ENCODE data around the gene KAZN. TPM values are rescaled to one million over a fixed set of nuclear protein-coding genes. Genes with fewer than 3 reads are reported as not detected.

KAZN gene
- total and polyA plus RNA-seq, 10 donors, result 20.0 to 245 (median 144) TPM

DNA sequence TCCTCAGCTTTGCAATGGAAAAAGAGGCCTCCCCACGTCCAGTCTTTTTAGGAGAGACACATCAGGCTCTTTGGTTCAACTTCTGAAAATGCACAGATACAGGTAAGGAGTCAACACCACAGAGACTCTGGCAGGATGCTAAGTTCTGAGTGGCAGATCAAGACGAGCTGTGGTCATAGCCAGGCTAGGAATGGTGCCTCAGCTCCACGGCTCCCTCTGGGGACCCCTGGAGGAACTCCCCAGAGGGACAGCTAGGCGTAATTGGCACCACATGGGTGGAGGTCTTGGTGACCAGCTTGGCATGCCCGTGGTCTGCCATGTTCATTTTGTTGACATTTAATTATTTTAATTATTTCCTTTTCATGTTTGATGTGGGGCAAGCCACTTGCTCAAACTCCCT, 206.1 kb downstream of the KAZN start:
- peaks cover 0 to 4% (median 0%) of the 10 kb centered on the region in 7 donors for H3K27me3 ChIP-seq (replicated peaks in 1 of 7)
- 51 to 71% (median 61%) methylated on average over 5 of the region's 5 CpGs for WGBS, 5 donors
- DNase-seq, result peak; percentile 35
- H3K9me3 ChIP-seq, result peaks cover 0 to 35% (median 29%) of the 10 kb centered on the region in 8 donors
- no peak overlapping the region for H3K27ac ChIP-seq
- intact Hi-C loops (cut with DNase I; ENCODE audit: low total_unique reads), result no loop called here
- TF ChIP-seq, protein P1, sequence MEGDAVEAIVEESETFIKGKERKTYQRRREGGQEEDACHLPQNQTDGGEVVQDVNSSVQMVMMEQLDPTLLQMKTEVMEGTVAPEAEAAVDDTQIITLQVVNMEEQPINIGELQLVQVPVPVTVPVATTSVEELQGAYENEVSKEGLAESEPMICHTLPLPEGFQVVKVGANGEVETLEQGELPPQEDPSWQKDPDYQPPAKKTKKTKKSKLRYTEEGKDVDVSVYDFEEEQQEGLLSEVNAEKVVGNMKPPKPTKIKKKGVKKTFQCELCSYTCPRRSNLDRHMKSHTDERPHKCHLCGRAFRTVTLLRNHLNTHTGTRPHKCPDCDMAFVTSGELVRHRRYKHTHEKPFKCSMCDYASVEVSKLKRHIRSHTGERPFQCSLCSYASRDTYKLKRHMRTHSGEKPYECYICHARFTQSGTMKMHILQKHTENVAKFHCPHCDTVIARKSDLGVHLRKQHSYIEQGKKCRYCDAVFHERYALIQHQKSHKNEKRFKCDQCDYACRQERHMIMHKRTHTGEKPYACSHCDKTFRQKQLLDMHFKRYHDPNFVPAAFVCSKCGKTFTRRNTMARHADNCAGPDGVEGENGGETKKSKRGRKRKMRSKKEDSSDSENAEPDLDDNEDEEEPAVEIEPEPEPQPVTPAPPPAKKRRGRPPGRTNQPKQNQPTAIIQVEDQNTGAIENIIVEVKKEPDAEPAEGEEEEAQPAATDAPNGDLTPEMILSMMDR (IDR thresholded peaks at IDR 0.05 in 8 of 11, conservative IDR thresholded peaks at IDR 0.05 in 3 of 11), result peak in 4 of 11 experiments; percentile 10 to 36 (median 26)
- TF ChIP-seq POLR2AphosphoS5 (IDR thresholded peaks at IDR 0.05) (no peak), POLR2A (IDR thresholded peaks at IDR 0.05) (no peak)
- H3K4me3 ChIP-seq, result no peak overlapping the region
- H3K4me1 ChIP-seq, result peaks cover 0 to 8% (median 4%) of the 10 kb centered on the region in 6 donors
- H3K36me3 ChIP-seq, result no peaks in the 10 kb centered on the region

DNA sequence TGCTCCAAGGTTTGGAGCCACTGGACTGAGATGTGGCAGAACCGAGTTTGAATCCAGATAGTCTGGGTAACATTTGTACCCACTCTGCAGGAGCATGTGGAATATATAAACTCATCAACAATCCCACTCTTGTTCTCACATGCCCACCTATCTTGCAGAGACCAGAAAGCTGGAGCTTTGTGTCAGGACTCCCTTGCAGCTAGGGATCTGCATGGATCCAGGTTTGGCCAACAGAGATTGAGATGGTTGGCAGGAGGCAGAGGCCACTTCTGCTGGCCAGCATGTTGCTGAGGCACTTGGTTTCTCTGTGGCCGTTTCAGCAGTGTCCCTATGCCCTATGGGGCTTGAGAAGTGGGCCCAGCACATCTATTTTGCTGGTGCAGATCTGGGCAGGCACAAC, 208.3 kb downstream of the KAZN start:
- H3K4me3 ChIP-seq, result no peak overlapping the region
- H3K36me3 ChIP-seq, result no peaks in the 10 kb centered on the region
- TF ChIP-seq POLR2A (IDR thresholded peaks at IDR 0.05) (no peak), POLR2AphosphoS5 (IDR thresholded peaks at IDR 0.05) (no peak)
- TF ChIP-seq, protein P1 (IDR thresholded peaks at IDR 0.05 in 8 of 11, conservative IDR thresholded peaks at IDR 0.05 in 3 of 11), result no peak
- H3K9me3 ChIP-seq, result peaks cover 0 to 35% (median 29%) of the 10 kb centered on the region in 8 donors
- H3K4me1 ChIP-seq, result peaks cover 0 to 21% (median 6%) of the 10 kb centered on the region in 6 donors
- H3K27ac ChIP-seq, result no peak overlapping the region
- no peaks in the 10 kb centered on the region for H3K27me3 ChIP-seq (replicated peaks in 1 of 7)
- intact Hi-C loops (cut with DNase I; ENCODE audit: low total_unique reads), result no loop called here
- 76 to 93% (median 84%) methylated on average over 2 of the region's 2 CpGs for WGBS, 5 donors
- DNase-seq, result no peak

DNA sequence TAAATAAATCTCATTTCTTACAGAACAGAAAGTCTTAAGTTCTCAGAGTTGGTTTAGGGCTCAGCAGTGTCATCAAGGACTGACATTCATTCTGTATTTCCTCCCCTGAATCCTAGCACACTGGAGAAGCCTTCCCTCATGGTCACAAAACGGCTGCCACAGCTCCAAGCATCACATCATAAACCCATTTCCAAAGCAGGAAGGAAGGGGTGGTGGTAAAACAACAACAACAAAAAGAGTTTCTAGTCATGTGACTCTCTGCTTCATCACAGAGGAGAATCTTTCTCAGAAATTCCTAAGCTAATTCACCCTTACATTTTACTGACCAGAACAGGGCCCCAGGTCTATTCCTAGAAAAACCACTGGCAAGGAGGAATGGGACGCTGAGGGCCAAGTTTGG, 210.3 kb downstream of the KAZN start:
- peak overlapping the region in 5 of 8 donors; percentile 52 to 70 (median 65) for H3K27ac ChIP-seq
- H3K27me3 ChIP-seq (replicated peaks in 1 of 7), result no peaks in the 10 kb centered on the region
- no peaks in the 10 kb centered on the region for H3K36me3 ChIP-seq
- intact Hi-C loops (cut with DNase I; ENCODE audit: low total_unique reads), result no loop called here
- H3K4me3 ChIP-seq, result no peak overlapping the region
- DNase-seq, result no peak
- TF ChIP-seq POLR2A (IDR thresholded peaks at IDR 0.05) (no peak), POLR2AphosphoS5 (IDR thresholded peaks at IDR 0.05) (no peak)
- TF ChIP-seq, protein P1 (IDR thresholded peaks at IDR 0.05 in 8 of 11, conservative IDR thresholded peaks at IDR 0.05 in 3 of 11), result no peak
- H3K4me1 ChIP-seq, result peaks cover 0 to 30% (median 7%) of the 10 kb centered on the region in 6 donors
- H3K9me3 ChIP-seq, result peaks cover 0 to 35% (median 29%) of the 10 kb centered on the region in 8 donors
- WGBS, 5 donors, result 70 to 78% (median 77%) methylated on average over 2 of the region's 2 CpGs

DNA sequence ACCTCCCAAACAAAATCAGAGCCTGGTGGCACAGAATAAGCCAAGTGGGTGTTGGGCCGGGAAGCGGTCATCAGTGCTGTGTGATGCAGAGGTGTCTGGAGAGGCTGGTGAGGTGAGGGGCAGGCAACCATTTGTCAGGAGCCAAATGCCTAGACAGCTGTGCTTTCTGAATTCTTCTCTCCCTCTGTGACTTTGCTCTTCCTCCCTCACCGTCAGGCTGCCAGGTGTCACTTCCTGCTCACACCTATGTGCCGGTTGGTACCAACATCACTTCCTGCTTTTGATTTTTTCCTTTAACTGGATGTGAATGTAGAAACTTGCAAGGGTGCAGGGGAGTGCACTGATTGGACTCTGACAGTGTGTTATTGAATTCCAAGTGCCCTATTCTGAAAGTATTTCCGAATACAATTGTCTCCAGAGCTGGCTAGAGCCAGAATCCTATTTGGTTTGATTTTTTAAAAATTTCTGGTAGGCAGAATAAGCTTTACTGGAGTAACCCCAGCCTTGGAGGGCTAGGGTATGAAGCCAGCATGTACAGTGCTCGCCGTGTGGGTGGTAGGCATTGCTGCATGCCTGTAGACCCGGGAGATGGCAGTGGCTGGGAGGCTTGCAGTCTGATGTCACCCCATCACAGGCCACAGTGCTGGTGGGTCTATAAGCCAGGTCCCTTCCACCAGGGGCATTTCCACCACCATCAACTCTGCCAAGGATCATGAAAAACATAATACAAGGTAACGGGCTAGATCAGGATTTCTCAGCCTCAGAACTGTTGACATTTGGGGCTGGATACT, 210.9 kb downstream of the KAZN start:
- intact Hi-C loops (cut with DNase I; ENCODE audit: low total_unique reads), result no loop called here
- Histone ChIP-seq H3K4me1 (peaks cover 0 to 32% (median 9%) of the 10 kb centered on the region in 6 donors), H3K9me3 (peaks cover 0 to 35% (median 29%) of the 10 kb centered on the region in 8 donors), H3K4me3 (no peak overlapping the region), H3K36me3 (no peaks in the 10 kb centered on the region), H3K27me3 (replicated peaks in 1 of 7) (no peaks in the 10 kb centered on the region), H3K27ac (peak overlapping the region in 6 of 8 donors; percentile 52 to 70 (median 64))
- DNase-seq, result no peak
- 73 to 77% (median 75%) methylated on average over 9 of the region's 9 CpGs for WGBS, 5 donors
- TF ChIP-seq POLR2A (IDR thresholded peaks at IDR 0.05) (no peak), POLR2AphosphoS5 (IDR thresholded peaks at IDR 0.05) (no peak)
- TF ChIP-seq, protein P1 (IDR thresholded peaks at IDR 0.05 in 8 of 11, conservative IDR thresholded peaks at IDR 0.05 in 3 of 11), result no peak
